Hematopoietic multipotent progenitor cell treated with erythropoietin and hydrocortisone succinate and interleukin-3 and kit ligand, for 17 days (in vitro differentiated cells): ENCODE results near the gene SCAI.
"Not testable (repeated sequence)": the region's sequence is repeated elsewhere in the genome, so short reads cannot be mapped to it uniquely, and the experiment has no call there.

ENCODE experiments used
- DNase-seq: peaks from one replicate; pipeline ENCODE4 v3.0.0-alpha.2; 2015; ENCODE audit warnings: low spot score

The SCAI gene

DNA sequence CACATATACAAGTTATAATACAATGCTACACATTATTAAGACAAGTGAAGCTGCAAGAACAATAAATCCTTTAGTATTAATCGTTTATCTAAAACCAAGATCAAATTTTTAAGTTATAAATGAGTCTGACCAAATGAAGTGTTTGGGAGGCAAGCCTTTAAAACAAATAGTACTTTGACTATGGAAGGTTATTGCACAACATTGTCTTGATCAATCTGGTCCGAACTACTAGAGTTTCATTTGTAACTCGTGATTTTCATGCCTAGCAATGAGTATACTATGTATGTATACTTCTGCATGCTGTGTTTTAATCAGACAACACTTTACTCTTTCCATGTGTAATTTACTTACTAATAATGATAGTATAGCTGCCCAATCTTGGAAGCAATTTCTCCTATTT lies 115.3 kb downstream of the SCAI start:
- DNase-seq: no peak

DNA sequence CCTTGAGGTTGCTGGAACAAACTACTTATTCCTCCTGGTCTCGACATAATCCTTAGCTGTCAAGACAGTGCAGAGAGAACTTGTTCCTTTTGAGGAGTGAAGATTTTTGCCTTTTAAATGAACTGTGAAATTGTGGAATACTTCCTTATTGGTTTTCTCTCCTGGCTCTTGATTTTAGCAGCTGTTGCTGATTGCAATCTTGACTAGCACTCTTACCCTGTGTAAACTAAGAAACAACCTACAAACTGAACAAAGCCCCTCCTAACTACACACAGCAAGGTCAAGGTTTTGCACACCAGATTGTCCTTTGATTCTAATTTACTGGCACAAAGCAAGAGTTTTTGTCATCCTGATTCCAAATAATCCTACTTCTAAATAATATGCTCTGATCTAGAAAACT lies 118.4 kb downstream of the SCAI start:
- no peak for DNase-seq

DNA sequence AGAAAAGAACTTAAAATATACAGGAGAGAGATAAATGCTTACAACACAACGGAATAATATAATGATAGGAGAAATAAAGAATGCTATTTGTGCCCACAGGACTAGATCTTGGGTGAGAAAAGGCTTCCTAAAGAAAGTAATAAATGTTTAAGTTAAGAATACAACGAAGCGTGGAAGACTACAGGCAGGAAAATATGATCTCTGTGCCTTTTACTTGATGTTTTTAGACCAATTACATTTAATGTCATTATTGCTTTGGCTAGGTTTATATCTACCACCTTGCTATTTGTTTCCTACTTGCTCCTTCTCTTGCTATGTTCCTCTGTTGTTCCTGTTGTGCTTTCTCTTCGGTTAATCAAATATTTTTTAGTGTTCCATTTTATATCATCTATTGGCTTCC lies 122.3 kb downstream of the SCAI start:
- DNase-seq: no peak

DNA sequence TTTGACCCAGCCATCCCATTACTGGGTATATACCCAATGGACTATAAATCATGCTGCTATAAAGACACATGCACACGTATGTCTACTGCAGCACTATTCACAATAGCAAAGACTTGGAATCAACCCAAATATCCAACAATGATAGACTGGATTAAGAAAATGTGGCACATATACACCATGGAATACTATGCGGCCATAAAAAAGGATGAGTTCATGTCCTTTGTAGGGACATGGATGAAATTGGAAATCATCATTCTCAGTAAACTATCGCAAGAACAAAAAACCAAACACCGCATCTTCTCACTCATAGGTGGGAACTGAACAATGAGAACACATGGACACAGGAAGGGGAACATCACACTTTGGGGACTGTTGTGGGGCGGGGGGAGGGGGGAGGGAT lies 127.7 kb downstream of the SCAI start:
- not testable (repeated sequence) for DNase-seq

DNA sequence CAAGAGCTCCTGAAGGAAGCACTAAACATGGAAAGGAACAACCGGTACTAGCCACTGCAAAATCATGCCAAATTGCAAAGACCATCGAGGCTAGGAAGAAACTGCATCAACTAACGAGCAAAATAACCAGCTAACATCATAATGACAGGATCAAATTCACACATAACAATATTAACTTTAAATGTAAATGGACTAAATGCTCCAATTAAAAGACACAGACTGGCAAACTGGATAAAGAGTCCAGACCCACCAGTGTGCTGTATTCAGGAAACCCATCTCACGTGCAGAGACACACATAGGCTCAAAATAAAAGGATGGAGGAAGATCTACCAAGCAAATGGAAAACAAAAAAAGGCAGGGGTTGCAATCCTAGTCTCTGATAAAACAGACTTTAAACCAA lies 131.3 kb downstream of the SCAI start:
- not testable (repeated sequence) for DNase-seq

DNA sequence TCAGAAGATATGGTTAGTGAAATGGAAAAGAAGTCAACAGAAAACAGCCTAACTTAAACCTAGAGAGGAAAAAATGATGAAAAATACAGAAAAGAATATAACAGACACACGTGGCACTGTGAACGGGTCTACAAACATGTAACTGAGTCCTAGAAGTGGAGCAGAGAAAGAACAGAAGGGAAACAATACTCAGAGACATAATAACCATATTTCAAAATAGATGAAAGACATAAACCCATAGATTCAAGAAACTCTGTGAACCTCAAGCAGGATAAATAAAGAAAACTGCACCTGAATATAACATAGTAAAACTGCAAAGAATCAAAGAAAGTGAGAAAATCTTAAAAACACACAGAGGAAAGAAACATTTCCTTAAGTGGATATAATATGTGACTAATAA lies 134.7 kb downstream of the SCAI start:
- no peak for DNase-seq

DNA sequence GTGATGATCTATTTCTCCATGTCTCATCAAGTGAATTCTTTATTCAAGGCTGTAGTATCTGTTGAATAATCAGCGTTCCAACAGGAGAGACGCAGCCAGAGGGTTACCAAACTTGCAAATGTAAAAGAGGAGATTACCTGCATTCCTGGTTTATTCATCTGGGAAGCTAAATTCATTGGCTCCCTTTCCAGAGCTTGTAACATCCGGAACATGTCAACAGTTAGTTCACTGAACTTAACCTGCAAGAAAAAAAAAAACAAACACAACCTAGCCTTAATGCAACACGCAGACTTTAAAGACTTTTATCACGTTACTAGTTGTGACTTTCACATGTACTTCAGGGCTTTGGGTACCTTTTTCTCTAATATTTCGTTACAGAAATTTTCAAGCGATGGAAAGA lies 140.0 kb downstream of the SCAI start:
- DNase-seq: no peak

DNA sequence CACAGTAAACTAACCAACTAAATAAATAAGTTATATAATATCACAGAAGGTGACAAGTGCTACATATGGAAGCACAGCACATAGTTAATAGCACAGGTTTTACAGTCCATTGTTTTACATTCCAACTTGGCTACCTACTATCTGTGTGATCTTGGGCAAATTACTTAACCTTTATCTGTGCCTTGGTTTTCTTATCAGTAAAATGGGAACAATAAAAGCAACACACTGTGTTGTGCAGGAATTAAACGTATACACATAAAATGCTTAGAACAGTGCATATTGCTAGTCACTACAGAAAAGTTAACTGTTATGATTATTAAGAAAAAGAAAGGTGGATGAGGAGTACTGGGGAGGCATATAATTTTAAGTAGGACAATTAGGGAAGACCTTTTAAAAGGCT lies 159.6 kb downstream of the SCAI start:
- no peak for DNase-seq

DNA sequence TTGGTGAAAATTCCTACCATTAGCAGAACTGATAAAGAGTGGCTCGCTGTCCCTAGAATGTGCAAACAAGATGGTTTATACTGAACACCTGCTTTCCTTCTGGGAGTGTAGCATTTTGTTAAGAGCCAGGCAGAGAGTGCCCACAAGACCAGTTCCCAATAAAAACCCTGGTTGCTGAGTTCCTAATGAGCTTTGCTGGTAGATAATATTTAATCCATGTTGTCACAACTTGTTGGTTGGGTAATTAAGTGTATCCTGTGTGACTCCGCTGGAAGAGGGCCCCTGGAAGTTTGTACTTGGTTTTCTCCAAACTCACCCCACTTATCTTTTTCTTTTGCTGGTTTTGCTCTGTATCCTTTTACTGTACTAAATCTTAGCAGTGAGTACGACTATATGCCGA lies 162.9 kb downstream of the SCAI start:
- no peak for DNase-seq

DNA sequence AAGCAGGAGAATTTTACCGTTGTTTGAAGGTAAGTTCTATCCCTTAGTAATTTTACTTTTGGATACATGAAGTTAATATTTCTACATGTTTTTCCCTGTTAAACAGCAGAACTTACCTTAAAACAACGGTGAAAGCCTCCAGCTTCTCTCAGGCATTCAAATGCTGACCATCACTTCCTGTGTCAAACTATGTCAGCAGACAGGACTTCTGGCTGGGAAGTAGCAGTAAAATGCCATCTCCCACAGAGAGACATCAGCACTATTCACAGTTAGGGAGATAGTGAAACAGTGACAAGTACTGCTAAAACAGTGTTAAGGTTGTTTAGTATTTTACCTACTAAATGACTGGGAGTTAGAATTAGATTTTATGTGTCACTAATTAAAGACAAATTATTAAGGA lies 168.2 kb downstream of the SCAI start:
- DNase-seq: no peak

DNA sequence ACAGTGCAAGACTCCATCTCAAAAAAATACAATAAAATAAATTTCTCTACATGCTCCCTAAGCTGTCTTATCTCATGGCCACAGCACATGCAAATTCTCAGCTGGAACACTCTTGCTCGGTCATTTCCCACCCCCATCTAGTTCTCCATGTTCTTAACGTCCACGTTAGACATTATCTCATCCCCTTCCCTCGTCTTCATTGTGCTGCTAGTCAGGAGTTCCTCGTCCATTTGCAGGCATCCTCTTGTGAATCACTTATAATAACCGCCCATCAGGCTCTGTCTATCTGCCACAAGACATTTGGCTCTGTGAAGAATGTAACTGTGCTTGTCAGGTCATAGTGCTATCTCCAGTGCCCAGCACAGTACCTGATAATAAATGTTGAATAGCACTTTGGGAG lies 169.5 kb downstream of the SCAI start:
- peak; percentile 27 for DNase-seq

DNA sequence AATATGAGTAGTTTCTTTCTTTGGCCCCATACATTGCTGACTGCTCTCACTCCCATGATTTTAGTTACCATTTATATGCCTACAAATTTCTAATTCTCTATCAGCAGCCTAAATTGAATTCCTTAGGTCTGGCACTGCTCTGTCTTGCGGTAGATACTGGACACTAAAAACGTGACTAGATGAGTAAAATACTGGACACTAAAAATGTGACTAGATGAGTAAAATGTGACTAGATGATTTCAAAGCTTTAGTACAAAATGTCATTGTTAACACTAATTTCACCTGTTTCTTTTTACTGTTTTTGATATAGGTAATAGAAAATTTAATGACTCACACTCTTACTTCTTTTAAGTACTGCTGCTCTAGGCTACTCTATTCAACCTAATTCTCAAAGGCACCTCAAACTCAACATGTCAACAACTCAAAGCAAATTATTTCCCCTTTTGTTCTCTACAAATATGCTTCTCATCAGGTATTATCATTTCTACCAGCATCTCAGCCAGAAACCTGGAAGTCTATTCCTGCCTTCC lies 171.0 kb downstream of the SCAI start:
- no peak for DNase-seq

DNA sequence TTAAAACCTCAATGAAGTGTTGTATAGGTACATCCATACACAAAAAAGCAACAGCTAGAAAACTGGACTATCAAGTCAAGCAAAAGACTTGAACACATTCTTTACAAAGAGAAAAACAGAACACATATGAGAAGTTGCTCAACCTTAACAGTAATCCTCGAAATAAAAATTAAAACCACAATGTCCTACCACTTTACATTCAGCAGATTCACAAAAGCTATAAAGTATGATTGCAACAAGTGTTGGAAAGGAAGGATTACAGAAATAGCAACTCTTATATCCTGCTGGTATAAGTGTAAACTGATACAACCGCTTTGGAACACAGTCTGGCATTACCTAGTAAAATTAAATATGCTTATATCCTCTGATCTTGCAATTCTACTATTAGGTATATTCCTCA lies 173.9 kb downstream of the SCAI start:
- DNase-seq: no peak

DNA sequence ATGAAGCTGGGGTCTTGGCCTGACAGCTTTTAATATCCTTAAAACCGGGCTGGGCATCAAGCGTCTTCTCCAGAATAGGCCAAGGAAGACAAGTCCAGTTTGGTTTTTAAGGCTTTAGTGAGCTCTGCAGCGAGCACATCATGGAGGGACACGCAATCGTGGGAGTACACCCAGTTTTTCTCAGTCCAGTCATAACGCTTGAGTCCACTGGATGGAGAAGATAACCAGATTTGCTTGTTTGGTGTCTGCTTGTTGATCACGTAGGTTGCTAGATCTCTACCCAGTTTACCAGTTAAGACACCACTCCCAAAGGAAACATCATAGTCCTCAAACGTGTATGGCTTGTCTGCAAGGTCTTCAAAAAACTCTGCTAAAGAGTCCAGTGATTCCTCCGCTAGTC lies 175.1 kb downstream of the SCAI start:
- DNase-seq: no peak

DNA sequence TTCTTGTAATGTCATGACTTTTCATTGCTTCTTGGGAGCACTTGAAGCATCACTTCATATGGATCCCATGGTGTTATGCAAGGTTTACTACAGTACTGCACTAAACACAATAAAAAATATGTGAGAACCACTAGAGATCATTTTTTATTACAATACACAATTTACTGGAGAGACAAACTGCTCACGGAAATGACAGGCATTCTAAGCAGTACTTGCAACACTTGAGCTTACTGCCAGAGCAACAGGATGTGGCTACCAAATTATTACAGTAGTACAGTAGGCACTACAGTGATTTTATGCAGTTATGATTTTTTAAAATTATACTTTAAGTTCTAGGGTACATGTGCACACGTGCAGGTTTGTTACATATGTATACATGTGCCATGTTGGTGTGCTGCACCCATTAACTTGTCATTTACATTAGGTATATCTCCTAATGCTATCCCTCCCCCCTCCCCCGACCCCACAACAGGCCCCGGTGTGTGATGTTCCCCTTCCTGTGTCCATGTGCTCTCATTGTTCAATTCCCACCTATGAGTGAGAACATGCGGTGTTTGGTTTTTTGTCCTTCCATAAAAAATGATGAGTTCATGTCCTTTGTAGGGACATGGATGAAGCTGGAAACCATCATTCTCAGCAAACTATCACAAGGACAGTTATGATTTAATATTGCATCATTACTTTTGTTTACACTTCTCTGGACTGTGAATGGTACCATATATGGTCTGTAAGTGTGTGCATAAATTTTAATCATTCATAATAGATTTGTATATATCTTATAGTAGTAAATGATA lies 177.4 kb downstream of the SCAI start:
- not testable (repeated sequence) for DNase-seq

DNA sequence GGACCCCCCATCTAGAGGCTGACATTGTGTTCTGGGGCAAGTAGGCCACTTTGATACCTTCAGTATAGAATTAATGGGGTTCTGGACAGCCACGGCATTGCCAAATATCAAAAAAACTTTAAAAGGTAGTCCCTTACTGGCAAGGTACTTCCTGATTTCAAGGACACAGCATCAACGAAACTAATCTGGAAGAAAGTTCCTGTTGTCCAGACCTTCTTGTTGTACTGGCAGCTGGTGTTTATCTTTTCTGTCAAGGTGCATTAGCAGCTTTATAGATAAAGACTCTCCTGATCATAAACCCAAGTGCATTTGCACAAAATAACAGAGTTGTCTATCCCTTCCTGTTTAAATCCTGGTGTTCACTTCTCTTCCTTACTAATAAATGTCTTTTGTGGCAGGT lies 178.7 kb downstream of the SCAI start:
- DNase-seq: no peak

DNA sequence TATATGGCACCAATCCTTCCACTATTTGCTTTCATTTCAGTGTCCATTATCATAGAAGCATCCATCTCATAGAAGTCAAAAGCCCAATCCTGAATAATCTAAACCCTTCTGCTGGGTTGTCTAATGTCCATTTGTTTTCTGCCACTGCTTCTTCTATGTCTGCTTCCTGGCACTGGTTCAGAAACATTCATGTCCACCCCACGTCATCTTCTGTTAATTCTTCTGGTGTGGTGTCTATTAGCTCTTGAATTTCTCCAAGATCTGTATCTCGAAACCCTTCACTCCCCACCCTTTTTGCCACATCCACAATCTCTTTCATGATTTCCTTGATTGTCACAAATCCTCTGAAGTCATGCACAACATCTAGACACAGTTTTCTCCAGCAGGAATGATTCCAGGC lies 179.3 kb downstream of the SCAI start:
- no peak for DNase-seq

DNA sequence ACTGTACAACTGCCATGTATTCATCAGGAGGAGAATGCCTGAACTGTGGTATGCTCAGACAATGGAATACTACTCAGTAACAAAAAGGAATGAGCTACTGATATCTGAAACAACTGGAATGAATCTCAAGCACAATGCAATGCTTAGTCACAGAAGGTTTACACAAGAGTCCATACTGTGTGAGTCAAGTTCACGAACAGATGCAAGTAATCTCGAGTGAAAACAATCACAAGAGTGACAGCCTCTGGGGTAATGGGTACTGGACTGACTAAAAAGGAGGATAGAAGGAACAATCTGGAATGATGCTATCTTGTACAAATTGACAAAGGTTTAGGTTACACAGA lies 182.9 kb downstream of the SCAI start:
- DNase-seq: no peak

DNA sequence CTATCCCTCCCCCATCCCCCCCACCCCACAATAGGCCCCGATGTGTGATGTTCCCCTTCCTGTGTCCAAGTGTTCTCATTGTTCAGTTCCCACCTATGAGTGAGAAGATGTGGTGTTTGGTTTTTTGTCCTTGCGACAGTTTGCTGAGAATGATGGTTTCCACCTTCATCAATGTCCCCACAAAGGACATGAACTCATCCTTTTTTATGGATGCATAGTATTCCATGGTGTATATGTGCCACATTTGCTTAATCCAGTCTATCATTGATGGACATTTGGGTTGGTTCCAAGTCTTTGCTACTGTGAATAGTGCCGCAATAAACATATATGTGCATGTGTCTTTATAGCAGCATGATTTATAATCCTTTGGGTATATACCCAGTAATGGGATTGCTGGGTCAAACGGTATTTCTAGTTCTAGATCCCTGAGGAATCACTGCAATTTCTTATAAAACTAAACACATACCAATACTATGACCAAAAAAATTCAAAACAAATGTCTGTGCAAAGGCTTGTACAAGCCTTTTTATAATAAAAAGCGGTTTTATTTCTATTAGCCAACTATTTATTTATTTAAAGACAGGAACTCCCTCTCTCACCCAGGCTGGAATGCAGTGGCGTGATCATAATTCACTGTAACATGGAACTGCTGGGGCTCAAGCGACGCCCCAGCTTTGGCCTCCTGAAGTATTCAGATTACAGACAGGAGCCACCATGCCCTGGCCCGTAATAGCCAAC lies 183.5 kb downstream of the SCAI start:
- DNase-seq: not testable (repeated sequence)

DNA sequence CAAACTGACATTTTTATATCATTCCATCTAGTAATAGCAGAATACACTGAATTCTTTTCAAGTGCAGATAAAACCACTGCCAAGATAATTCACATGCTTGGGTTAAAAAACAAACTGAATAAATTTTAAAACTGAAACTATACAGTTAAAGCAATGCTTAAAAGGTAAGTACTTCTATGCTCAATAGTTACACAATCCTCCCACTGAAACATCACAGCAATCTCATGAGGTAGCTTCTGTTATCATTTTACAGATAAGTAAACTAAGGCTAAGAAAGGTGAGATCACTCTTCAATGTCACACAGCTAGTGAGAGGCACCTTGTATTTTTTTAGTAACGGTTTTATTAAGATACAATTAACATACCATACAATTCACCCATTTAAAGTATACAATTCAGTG lies 189.1 kb downstream of the SCAI start:
- DNase-seq: no peak

DNA sequence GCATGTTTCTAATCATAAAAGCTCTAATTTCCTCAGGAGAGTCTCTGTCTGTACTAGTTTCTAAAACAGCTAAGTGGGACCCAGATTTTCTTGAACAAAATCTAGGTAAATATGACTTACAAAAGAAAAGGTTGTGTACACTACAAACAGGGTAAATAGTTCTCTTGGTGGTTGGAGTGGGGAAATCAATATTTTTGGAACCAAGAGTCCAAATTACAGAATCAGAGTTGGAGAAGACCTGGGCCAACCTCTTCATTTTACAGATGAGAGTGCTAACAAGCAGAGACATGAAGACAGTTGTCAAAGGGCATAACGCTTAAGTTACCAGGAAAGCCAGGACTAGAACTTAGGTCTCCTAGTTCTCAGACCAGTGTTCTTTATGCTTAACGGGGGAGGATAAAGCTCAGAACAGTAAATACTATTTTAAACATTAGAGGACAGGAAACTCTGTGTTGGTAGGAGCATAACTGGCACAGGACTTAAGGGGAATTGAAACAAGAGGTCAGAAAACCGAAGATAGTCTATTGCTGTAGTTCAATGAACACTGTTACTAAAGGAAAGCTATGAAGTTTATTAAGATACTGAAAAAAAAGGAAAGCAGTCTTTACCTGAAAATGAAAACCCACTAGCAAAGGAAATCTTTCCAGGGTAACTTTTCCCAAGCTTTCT lies 193.1 kb downstream of the SCAI start:
- no peak for DNase-seq

DNA sequence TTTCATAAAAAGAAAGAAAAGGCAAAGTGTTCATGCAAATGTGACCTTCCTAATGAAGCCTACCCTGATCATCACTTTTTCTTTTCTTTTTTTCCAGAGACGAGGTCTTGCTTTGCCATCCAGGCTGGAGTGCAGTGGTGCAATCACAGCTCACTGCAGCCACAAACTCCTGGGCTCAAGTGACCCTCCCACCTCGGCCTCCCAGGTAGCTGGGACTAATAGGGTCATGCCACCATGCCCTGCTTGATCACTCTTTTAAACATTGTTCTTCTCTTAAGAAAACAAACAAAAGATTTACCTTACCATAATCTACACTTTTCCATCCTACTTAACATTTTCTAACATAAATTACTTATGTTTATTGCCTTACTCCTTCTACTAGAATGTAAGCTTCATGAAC lies 193.9 kb downstream of the SCAI start:
- DNase-seq: no peak

DNA sequence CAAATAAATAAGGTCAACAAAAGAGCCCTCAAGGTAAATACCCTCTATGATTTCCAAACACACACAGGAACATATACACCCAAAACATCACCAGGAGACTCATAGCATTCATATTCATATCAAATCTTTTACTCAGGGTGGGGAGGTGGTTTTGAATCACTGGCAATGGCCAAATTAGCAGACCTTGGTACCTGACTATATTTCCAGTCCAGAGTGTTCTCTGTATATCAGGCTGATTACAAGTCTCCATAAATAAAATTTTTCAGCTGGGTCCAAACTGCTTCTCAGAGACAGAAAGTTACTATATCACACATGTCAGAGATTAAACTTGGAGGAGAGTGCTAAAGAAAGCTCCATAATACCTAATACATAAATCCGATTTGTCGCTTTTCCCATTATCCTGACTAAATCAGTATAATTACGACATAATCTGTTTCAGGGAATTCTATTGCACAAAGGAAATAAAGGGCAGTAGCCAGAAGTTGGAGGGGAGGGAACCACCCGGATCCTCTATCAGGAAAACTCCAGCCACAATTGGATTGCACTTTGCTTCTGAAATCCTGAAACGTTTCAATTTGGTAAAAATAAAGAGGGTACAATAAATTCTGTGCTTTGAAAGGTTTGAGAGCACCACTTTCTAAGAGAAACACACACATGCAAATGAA lies 195.5 kb downstream of the SCAI start:
- no peak for DNase-seq
